Psoas muscle (tissue), 8 donors: ENCODE measurements around the gene CMBL. TPM values are rescaled to one million over a fixed set of nuclear protein-coding genes. Genes with fewer than 3 reads are reported as not detected.
A peak's percentile ranks its signal among the peaks of the same experiment; 100 is the strongest.

Experiments used
- ATAC-seq, 4 donors: fragments of 200-7000 bp; cut with Tn5 transposase; one replicate each; pipeline ENCODE4 v1.9.1; 2020; ENCODE audit warnings: moderate library complexity in 3 of 4, mild to moderate bottlenecking in 2 of 4
- DNase-seq, 2 donors: peaks; one replicate each; pipeline ENCODE4 v3.0.0-alpha.2; 2020
- H3K27ac ChIP-seq: fragments of 200-600 bp; one replicate; pipeline ENCODE4 v1.8.0; 2022
- H3K27me3 ChIP-seq, 3 donors: fragments of 200-600 bp in 1 of 3; one replicate each; pipeline versions ENCODE4 v1.6.1 to v1.8.0; 2013 to 2022; ENCODE audit warnings: low read length in 2 of 3, mild to moderate bottlenecking in 2 of 3, moderate library complexity in 1 of 3; ENCODE audit not compliant: insufficient read depth in 3 of 3
- H3K36me3 ChIP-seq, 2 donors: fragments of 200-600 bp in 1 of 2; one replicate each; pipeline versions ENCODE4 v1.6.1 to v1.8.0; 2013 to 2022; ENCODE audit warnings: low read depth in 1 of 2, mild to moderate bottlenecking in 1 of 2, moderate library complexity in 1 of 2; ENCODE audit not compliant: insufficient read depth in 1 of 2
- H3K4me1 ChIP-seq: fragments of 200-600 bp; one replicate; pipeline ENCODE4 v1.8.0; 2022
- H3K4me3 ChIP-seq: fragments of 200-600 bp; one replicate; pipeline ENCODE4 v1.8.0; 2022; ENCODE audit warnings: mild to moderate bottlenecking
- H3K9me3 ChIP-seq: fragments of 200-600 bp; one replicate; pipeline ENCODE4 v1.8.0; 2022
- WGBS, 3 donors: extraction: QIAGEN DNeasy Blood & Tissue Kit; methylation state at CpG; one replicate each; pipeline versions ENCODE4 v1.1.6 to v1.1.7; 2013; 5-methylcytosine and 5-hydroxymethylcytosine counted together
- intact Hi-C, 2 donors: fragments of 100-400 bp; cut with DNase I; formaldehyde crosslinking; loops; one replicate each; pipeline versions ENCODE4 v1.11.0 to v1.14.2; 2022
- polyA plus RNA-seq, 3 donors: library from polyadenylated mRNA; stranded (reverse); fragments of 200-250 nt; gene quantifications; one replicate each; pipeline ENCODE4 v1.2.3, GENCODE V29; 2013
- total RNA-seq, 4 donors: library from RNA; stranded (reverse); fragmentation: NEBNext Ultra II Directional in 2 of 4; extraction: Animal tissue kit (Norgen Biotek cat#: 25700) in 2 of 4; gene quantifications; one replicate each; pipeline versions ENCODE4 v1.2.1 to v1.2.4, GENCODE V29; 2021 to 2023
- TF ChIP-seq, protein P1 (sequence below): fragments of 200-600 bp; IDR thresholded peaks from one replicate; pipeline ENCODE4 v1.8.0; 2022; ENCODE audit warnings: antibody characterized with exemption
- donor health status: healthy with polysubstance abuse.
- donor health status: DM: no; HTN: no; CAD: no; lungs with moderate emphysema.
- donor health status: Bipolar disorder and iron deficiency.
- donor health status: healthy.
- donor health status: DM: yes; HTN: yes; CAD: no.
- donor health status: DM: no; HTN: no; CAD: no.
- donor health status: DM: no; HTN: no; CAD: no.
- donor health status: DM: yes; HTN: yes; CAD: no.

Gene CMBL
- total and polyA plus RNA-seq, 7 donors, result 9.4 to 243 (median 55.7) TPM

- H3K27me3 ChIP-seq, result no peaks in the 10 kb centered on the region
- H3K4me1 ChIP-seq, result peaks cover 40% of the 10 kb centered on the region
- TF ChIP-seq, protein P1, sequence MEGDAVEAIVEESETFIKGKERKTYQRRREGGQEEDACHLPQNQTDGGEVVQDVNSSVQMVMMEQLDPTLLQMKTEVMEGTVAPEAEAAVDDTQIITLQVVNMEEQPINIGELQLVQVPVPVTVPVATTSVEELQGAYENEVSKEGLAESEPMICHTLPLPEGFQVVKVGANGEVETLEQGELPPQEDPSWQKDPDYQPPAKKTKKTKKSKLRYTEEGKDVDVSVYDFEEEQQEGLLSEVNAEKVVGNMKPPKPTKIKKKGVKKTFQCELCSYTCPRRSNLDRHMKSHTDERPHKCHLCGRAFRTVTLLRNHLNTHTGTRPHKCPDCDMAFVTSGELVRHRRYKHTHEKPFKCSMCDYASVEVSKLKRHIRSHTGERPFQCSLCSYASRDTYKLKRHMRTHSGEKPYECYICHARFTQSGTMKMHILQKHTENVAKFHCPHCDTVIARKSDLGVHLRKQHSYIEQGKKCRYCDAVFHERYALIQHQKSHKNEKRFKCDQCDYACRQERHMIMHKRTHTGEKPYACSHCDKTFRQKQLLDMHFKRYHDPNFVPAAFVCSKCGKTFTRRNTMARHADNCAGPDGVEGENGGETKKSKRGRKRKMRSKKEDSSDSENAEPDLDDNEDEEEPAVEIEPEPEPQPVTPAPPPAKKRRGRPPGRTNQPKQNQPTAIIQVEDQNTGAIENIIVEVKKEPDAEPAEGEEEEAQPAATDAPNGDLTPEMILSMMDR, result peak; percentile 94
- H3K36me3 ChIP-seq, result peaks cover 0 to 49% of the 10 kb centered on the region in 2 donors
- intact Hi-C loops, result loop anchor here (5.0 to 10.0 kb wide), 4 partner anchors 78 to 343 kb away; no protein-coding TSS in a partner anchor
- H3K4me3 ChIP-seq, result no peak overlapping the region
- peak overlapping the region; percentile 50 for H3K27ac ChIP-seq
- WGBS, 3 donors, result 23 to 26% (median 24%) methylated on average over 17 of the region's 17 CpGs
- no peaks in the 10 kb centered on the region for H3K9me3 ChIP-seq
- ATAC-seq (peak; percentile 45 to 61 (median 54)), DNase-seq (peak; percentile 87 to 92)
Observed at GRCh38 chr5:10283927-10284635, 23.6 kb downstream of the CMBL start.

DNA sequence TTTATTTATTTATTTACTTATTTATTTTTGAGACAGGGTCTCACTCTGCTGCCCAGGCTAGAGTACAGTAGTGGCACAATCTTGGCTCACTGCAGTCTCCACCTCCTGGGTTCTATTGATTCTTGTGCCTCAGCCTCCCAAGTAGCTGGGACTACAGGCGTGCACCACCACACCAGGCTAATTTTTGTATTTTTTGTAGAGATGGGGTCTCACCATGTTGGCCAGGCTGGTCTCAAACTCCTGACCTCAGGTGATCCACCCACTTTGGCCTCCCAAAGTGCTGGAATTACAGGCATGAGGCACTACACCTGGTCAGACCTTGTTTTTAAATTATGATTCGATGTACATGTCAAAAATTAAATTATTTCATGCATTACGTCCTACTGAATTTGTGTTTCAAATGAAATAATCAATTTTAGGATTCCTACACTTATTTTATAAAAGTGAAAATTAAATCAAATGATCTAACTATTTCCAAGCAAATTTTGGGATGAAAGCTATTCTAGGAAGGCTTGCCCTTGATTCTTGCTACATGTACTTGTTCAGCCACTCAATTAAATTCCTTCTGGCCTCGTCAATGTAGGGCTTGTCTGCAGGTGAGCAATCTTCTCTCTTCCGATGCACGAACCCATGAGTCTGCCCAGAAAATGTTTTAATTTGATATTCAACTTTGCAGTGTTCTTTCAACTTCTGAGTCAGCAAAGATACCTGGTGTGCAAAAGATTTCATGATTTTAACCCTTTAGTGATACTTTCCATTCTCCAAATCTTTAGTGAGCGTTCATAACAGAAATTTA is 27.6 kb downstream of the CMBL start:
- ATAC-seq (no peak), DNase-seq (no peak)
- intact Hi-C loops, result loop anchor here (5.0 to 10.0 kb wide), 4 partner anchors 82 to 347 kb away; no protein-coding TSS in a partner anchor

GRCh38 chr5:10279328-10279727 is 28.4 kb downstream of the CMBL start:
- H3K27ac ChIP-seq, result no peak overlapping the region
- H3K9me3 ChIP-seq, result no peaks in the 10 kb centered on the region
- intact Hi-C loops, result no loop called here
- ATAC-seq, result no peak
- H3K27me3 ChIP-seq, result no peaks in the 10 kb centered on the region
- no peak overlapping the region for H3K4me3 ChIP-seq
- H3K4me1 ChIP-seq, result peaks cover 3% of the 10 kb centered on the region
- peaks cover 0 to 56% of the 10 kb centered on the region in 2 donors for H3K36me3 ChIP-seq
- WGBS, 3 donors, result 50 to 62% (median 55%) methylated on average over 4 of the region's 4 CpGs
- TF ChIP-seq, protein P1, result no peak
- DNase-seq, result no peak

More for the DNA sequence above, 27.6 kb downstream of the CMBL start:
- peaks cover 10% of the 10 kb centered on the region for H3K4me1 ChIP-seq
- TF ChIP-seq, protein P1, result no peak
- WGBS, 3 donors, result 78 to 94% (median 87%) methylated on average over 7 of the region's 7 CpGs
- no peaks in the 10 kb centered on the region for H3K27me3 ChIP-seq
- H3K9me3 ChIP-seq, result no peaks in the 10 kb centered on the region
- H3K27ac ChIP-seq, result no peak overlapping the region
- H3K4me3 ChIP-seq, result no peak overlapping the region
- peaks cover 0 to 60% of the 10 kb centered on the region in 2 donors for H3K36me3 ChIP-seq

DNA sequence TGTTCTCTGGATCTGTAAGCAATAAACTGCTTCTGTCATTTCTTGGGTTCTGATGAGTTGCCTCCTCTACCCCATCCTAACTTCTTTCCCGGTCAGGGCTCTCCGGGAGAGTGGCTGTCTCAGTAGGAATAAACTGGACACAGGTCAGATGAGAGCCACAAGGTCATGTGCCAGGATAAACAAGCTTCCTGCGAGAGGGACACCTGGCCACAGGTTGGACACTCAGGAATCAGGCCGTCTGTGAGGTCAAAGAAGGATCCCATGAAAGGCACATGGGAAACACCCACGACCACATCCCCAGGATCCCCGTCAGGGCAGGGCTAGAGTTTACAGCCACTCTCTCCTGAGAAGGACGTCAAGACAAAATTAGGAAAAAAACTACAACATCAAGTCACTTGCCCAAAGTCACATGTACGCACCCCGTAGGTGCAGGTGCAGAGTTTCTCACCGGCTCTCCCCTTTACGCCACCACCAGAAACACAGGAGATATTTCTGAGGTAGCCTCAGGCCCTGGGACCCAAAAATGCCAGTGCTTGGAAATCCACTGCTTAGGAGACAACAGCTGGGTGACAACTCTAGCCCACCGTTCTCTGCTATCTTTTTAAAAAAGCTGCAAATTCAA is 28.9 kb downstream of the CMBL start:
- no peaks in the 10 kb centered on the region for H3K9me3 ChIP-seq
- intact Hi-C loops, result no loop called here
- ATAC-seq (no peak), DNase-seq (no peak)
- no peak overlapping the region for H3K4me3 ChIP-seq
- H3K27me3 ChIP-seq, result no peaks in the 10 kb centered on the region
- peaks cover 0 to 56% of the 10 kb centered on the region in 2 donors for H3K36me3 ChIP-seq
- H3K4me1 ChIP-seq, result no peaks in the 10 kb centered on the region
- WGBS, 3 donors, result 78 to 90% (median 86%) methylated on average over 12 of the region's 12 CpGs
- TF ChIP-seq, protein P1, result no peak
- H3K27ac ChIP-seq, result no peak overlapping the region
